Upper lobe of left lung (tissue), 6 donors: Measurements from ENCODE around the gene TRAPPC3L. TPM values are rescaled to one million over a fixed set of nuclear protein-coding genes. Genes with fewer than 3 reads are reported as not detected.

Source experiments
- ATAC-seq, 2 donors: fragments of 200-7000 bp; cut with Tn5 transposase; one replicate each; pipeline ENCODE4 v1.9.1; 2022; ENCODE audit warnings: mild to moderate bottlenecking in 2 of 2, moderate library complexity in 2 of 2; ENCODE audit not compliant: low FRiP score in 2 of 2
- DNase-seq, 2 donors: peaks; one replicate each; pipeline ENCODE4 v3.0.0-alpha.2; 2019 to 2020
- H3K27ac ChIP-seq, 4 donors: fragments of 200-600 bp; sonication (generic); one replicate each; pipeline ENCODE4 v1.5.1; 2016 to 2019
- H3K27me3 ChIP-seq, 4 donors: fragments of 200-600 bp; sonication (generic); one replicate each; pipeline ENCODE4 v1.5.1; 2017 to 2019
- H3K36me3 ChIP-seq, 4 donors: fragments of 200-600 bp; sonication (generic); one replicate each; pipeline ENCODE4 v1.5.1; 2016 to 2019
- H3K4me1 ChIP-seq, 4 donors: fragments of 200-600 bp; sonication (generic); one replicate each; pipeline ENCODE4 v1.5.1; 2018 to 2019
- H3K4me3 ChIP-seq, 4 donors: fragments of 200-600 bp; sonication (generic); one replicate each; pipeline ENCODE4 v1.5.1; 2017 to 2019; ENCODE audit warnings: mild to moderate bottlenecking in 2 of 4, moderate library complexity in 1 of 4
- H3K9me3 ChIP-seq, 4 donors: fragments of 200-600 bp; sonication (generic); one replicate each; pipeline ENCODE4 v1.5.1; 2018 to 2019
- CTCF ChIP-seq, 6 experiments: fragments of 450-650 bp in 4 of 6; fragments of 200-600 bp in 2 of 6; sonication (generic) in 2 of 6; IDR thresholded peaks; one replicate each; pipeline ENCODE4 v1.5.1; 2016 to 2019; ENCODE audit warnings: antibody characterized with exemption in 6 of 6
- EP300 ChIP-seq, 4 donors: sonication (generic); formaldehyde crosslinking; IDR thresholded peaks; one replicate each; pipeline ENCODE4 v1.5.1; 2017; ENCODE audit warnings: antibody characterized with exemption in 4 of 4, control low read depth in 2 of 4
- POLR2A ChIP-seq, 4 donors: fragments of 450-650 bp; IDR thresholded peaks; one replicate each; pipeline ENCODE4 v1.5.1; 2016 to 2017; ENCODE audit warnings: antibody characterized with exemption in 4 of 4, mild to moderate bottlenecking in 2 of 4
- POLR2AphosphoS5 ChIP-seq, 2 donors: sonication (generic); formaldehyde crosslinking; IDR thresholded peaks; one replicate each; pipeline ENCODE4 v1.5.1; 2017; ENCODE audit warnings: antibody characterized with exemption in 2 of 2
- WGBS, 2 donors: methylation state at CpG; one replicate each; pipeline ENCODE4 v1.1.5; 2017 to 2018; 5-methylcytosine and 5-hydroxymethylcytosine counted together
- total RNA-seq, 6 donors: library from RNA; depleted of rRNA in 4 of 6; stranded (reverse); fragments of >200 nt in 4 of 6; gene quantifications; one replicate each; pipeline versions ENCODE4 v1.1.0 to v1.2.1, GENCODE V29; 2016 to 2021
- donor health status: DM: no; HTN: no; CAD: no; lungs with moderate emphysema.
- donor health status: DM: no; HTN: yes; CAD: no; lungs with severe emphysema.

TRAPPC3L gene
- total RNA-seq, 6 donors from 2014 or later = 0.20 to 1.4 (median 0.29) TPM; not detected in 3

- Histone ChIP-seq H3K36me3 (no peaks in the 10 kb centered on the region), H3K9me3 (no peaks in the 10 kb centered on the region), H3K27me3 (no peaks in the 10 kb centered on the region), H3K27ac (no peak overlapping the region), H3K4me1 (no peaks in the 10 kb centered on the region), H3K4me3 (no peak overlapping the region)
- 75 to 80% methylated on average over 5 of the region's 5 CpGs for WGBS, 2 donors
- ATAC-seq = no peak
- TF ChIP-seq POLR2AphosphoS5 (IDR thresholded peaks at IDR 0.05) (no peak), CTCF (IDR thresholded peaks at IDR 0.05) (no peak), EP300 (IDR thresholded peaks at IDR 0.05) (no peak), POLR2A (IDR thresholded peaks at IDR 0.05) (no peak)
- DNase-seq = no peak
Measured at GRCh38 chr6:116485559-116486184, 59.8 kb downstream of the TRAPPC3L start.

GRCh38 chr6:116483616-116484015, 61.9 kb downstream of the TRAPPC3L start:
- ATAC-seq (no peak), DNase-seq (no peak)
- Histone ChIP-seq H3K9me3 (no peaks in the 10 kb centered on the region), H3K27me3 (no peaks in the 10 kb centered on the region), H3K27ac (no peak overlapping the region), H3K4me1 (no peaks in the 10 kb centered on the region), H3K36me3 (no peaks in the 10 kb centered on the region), H3K4me3 (no peak overlapping the region)
- TF ChIP-seq CTCF (IDR thresholded peaks at IDR 0.05) (no peak), POLR2AphosphoS5 (IDR thresholded peaks at IDR 0.05) (no peak), POLR2A (IDR thresholded peaks at IDR 0.05) (no peak), EP300 (IDR thresholded peaks at IDR 0.05) (no peak)
- WGBS, 2 donors = 72 to 74% methylated on average over 2 of the region's 2 CpGs

- Histone ChIP-seq H3K9me3 (no peaks in the 10 kb centered on the region), H3K4me3 (no peak overlapping the region), H3K36me3 (no peaks in the 10 kb centered on the region), H3K27ac (no peak overlapping the region), H3K4me1 (no peaks in the 10 kb centered on the region), H3K27me3 (no peaks in the 10 kb centered on the region)
- WGBS, 2 donors = 64 to 82% methylated on average over 1 of the region's 1 CpG
- DNase-seq = no peak
- no peak for TF ChIP-seq EP300 (IDR thresholded peaks at IDR 0.05)
- TF ChIP-seq CTCF (IDR thresholded peaks at IDR 0.05) = no peak
- TF ChIP-seq POLR2A (IDR thresholded peaks at IDR 0.05) = no peak
- TF ChIP-seq POLR2AphosphoS5 (IDR thresholded peaks at IDR 0.05) = no peak
- ATAC-seq = no peak
Measured at GRCh38 chr6:116482780-116483179, 62.7 kb downstream of the TRAPPC3L start.

GRCh38 chr6:116476002-116476678, 69.3 kb downstream of the TRAPPC3L start:
- H3K9me3 ChIP-seq = no peaks in the 10 kb centered on the region
- peak; percentile 74 to 83 for ATAC-seq
- 53 to 70% methylated on average over 5 of the region's 5 CpGs for WGBS, 2 donors
- H3K27me3 ChIP-seq = no peaks in the 10 kb centered on the region
- H3K4me3 ChIP-seq = no peak overlapping the region
- peak in 1 of 2 donors; percentile 29 for DNase-seq
- no peaks in the 10 kb centered on the region for H3K36me3 ChIP-seq
- TF ChIP-seq POLR2AphosphoS5 (IDR thresholded peaks at IDR 0.05) (no peak), CTCF (IDR thresholded peaks at IDR 0.05) (no peak), POLR2A (IDR thresholded peaks at IDR 0.05) (no peak), EP300 (IDR thresholded peaks at IDR 0.05) (no peak)
- no peaks in the 10 kb centered on the region for H3K4me1 ChIP-seq
- H3K27ac ChIP-seq = peak overlapping the region in 3 of 4 donors; percentile 18 to 63 (median 32)
